Ovary (tissue), 3 donors: ENCODE results near the gene ARHGEF4.

Experiments
- CTCF ChIP-seq, 3 donors: fragments of 450-650 bp in 2 of 3; fragments of 200-600 bp in 1 of 3; IDR thresholded peaks; one replicate each; pipeline versions ENCODE4 v1.5.1 to v1.8.0; 2016 to 2022; ENCODE audit warnings: antibody characterized with exemption in 3 of 3, mild to moderate bottlenecking in 1 of 3
- POLR2A ChIP-seq: fragments of 450-650 bp; IDR thresholded peaks from one replicate; pipeline ENCODE4 v1.6.1; 2017; ENCODE audit warnings: antibody characterized with exemption, mild to moderate bottlenecking, moderate library complexity
- donor health status: DM: no; HTN: no; CAD: no.

GRCh38 chr2:131058920-131059319, 222.2 kb downstream of the ARHGEF4 start:
- TF ChIP-seq POLR2A (no peak), CTCF (IDR thresholded peaks at IDR 0.05) (no peak)
